ENCODE results near the gene BYSL. TPM values are rescaled to one million over a fixed set of nuclear protein-coding genes. Genes with fewer than 3 reads are reported as not detected.

The BYSL gene
- total and polyA plus RNA-seq, 9 of the 15 experiments (the other 6 are each of a cell fraction or from before 2014, with no cell fraction given): 22.2 to 92.3 (median 53.4) TPM

- no peak for TF ChIP-seq ZNF766 (CRISPR knock-in tag; conservative IDR thresholded peaks at IDR 0.05)
- no peak; the same call in 1 of the 2 replicates for TF ChIP-seq PML (IDR thresholded peaks at IDR 0.05; ENCODE audit: low read length)
- no peak for TF ChIP-seq HMG20A (CRISPR knock-in tag; conservative IDR thresholded peaks at IDR 0.05)
- TF ChIP-seq, protein P1, sequence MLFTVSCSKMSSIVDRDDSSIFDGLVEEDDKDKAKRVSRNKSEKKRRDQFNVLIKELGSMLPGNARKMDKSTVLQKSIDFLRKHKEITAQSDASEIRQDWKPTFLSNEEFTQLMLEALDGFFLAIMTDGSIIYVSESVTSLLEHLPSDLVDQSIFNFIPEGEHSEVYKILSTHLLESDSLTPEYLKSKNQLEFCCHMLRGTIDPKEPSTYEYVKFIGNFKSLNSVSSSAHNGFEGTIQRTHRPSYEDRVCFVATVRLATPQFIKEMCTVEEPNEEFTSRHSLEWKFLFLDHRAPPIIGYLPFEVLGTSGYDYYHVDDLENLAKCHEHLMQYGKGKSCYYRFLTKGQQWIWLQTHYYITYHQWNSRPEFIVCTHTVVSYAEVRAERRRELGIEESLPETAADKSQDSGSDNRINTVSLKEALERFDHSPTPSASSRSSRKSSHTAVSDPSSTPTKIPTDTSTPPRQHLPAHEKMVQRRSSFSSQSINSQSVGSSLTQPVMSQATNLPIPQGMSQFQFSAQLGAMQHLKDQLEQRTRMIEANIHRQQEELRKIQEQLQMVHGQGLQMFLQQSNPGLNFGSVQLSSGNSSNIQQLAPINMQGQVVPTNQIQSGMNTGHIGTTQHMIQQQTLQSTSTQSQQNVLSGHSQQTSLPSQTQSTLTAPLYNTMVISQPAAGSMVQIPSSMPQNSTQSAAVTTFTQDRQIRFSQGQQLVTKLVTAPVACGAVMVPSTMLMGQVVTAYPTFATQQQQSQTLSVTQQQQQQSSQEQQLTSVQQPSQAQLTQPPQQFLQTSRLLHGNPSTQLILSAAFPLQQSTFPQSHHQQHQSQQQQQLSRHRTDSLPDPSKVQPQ (CRISPR knock-in tag; IDR thresholded peaks at IDR 0.05; ENCODE audit: borderline replicate concordance): no peak
- no peak for TF ChIP-seq SPI1 (IDR thresholded peaks at IDR 0.05; ENCODE audit: borderline replicate concordance, low read depth, low read length)
- peak; percentile 85 for TF ChIP-seq TAF9B (IDR thresholded peaks at IDR 0.05; ENCODE audit: partially characterized antibody)
- TF ChIP-seq, protein P2, sequence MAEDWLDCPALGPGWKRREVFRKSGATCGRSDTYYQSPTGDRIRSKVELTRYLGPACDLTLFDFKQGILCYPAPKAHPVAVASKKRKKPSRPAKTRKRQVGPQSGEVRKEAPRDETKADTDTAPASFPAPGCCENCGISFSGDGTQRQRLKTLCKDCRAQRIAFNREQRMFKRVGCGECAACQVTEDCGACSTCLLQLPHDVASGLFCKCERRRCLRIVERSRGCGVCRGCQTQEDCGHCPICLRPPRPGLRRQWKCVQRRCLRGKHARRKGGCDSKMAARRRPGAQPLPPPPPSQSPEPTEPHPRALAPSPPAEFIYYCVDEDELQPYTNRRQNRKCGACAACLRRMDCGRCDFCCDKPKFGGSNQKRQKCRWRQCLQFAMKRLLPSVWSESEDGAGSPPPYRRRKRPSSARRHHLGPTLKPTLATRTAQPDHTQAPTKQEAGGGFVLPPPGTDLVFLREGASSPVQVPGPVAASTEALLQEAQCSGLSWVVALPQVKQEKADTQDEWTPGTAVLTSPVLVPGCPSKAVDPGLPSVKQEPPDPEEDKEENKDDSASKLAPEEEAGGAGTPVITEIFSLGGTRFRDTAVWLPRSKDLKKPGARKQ (CRISPR knock-in tag; IDR thresholded peaks at IDR 0.05): no peak
- no peak for TF ChIP-seq THAP12 (CRISPR knock-in tag; IDR thresholded peaks at IDR 0.05)
- no peak for TF ChIP-seq TFAM (CRISPR knock-in tag; conservative IDR thresholded peaks at IDR 0.05)
- TF ChIP-seq RUNX1 (IDR thresholded peaks at IDR 0.05; ENCODE audit: low read depth): no peak
- TF ChIP-seq BRD4 (IDR thresholded peaks at IDR 0.05): no peak
- TF ChIP-seq SMARCA5 (IDR thresholded peaks at IDR 0.05): no peak
- peak; percentile 95 for TF ChIP-seq CREM (IDR thresholded peaks at IDR 0.05; ENCODE audit: low read depth)
- peak; percentile 44; the same call in 1 of the 2 replicates for TF ChIP-seq MXI1 (IDR thresholded peaks at IDR 0.05; ENCODE audit: low read depth, low read length)
- no peak for TF ChIP-seq ZNF639 (CRISPR knock-in tag; conservative IDR thresholded peaks at IDR 0.05 in 1 of 2, IDR thresholded peaks at IDR 0.05 in 1 of 2)
- peak; percentile 42 to 78; a peak in 2 of 4 replicates for TF ChIP-seq HDAC1 (IDR thresholded peaks at IDR 0.05)
- TF ChIP-seq SUPT5H (IDR thresholded peaks at IDR 0.05): peak; percentile 76
- 0 out of 2 replicates have a peak, but pooled peaks have one; percentile 33 for TF ChIP-seq TARDBP (IDR thresholded peaks at IDR 0.05)
Observed at GRCh38 chr6:41895300-41896233, 25.7 kb upstream of the BYSL start, which contains the start of gene USP49 (continued).
